Endothelial cell of umbilical vein (primary cell): ENCODE results near the gene SERPIND1.

ENCODE experiments used
- JUN ChIP-seq: IDR thresholded peaks from 2 replicates; pipeline ENCODE4 v1.6.1; 2011; ENCODE audit warnings: borderline replicate concordance, low read depth; ENCODE audit not compliant: insufficient read length, insufficient read depth
- MYC ChIP-seq: IDR thresholded peaks from one replicate; pipeline ENCODE4 v1.6.1; 2011; ENCODE audit warnings: mild to moderate bottlenecking, low read depth, low read length
- POLR2A ChIP-seq: IDR thresholded peaks from 2 replicates; pipeline ENCODE4 v1.6.1; 2012; ENCODE audit warnings: low read depth, mild to moderate bottlenecking, control low read depth, low read length
- POLR2AphosphoS5 ChIP-seq: IDR thresholded peaks from 2 replicates; pipeline ENCODE4 v1.6.1; 2012; ENCODE audit warnings: low read depth, mild to moderate bottlenecking, control low read depth, low read length, moderate library complexity; ENCODE audit not compliant: insufficient read depth
- TF ChIP-seq, protein P1 (sequence below), 2 donors: IDR thresholded peaks; 1 replicate in 1 of 2; 2 replicates in 1 of 2; pipeline ENCODE4 v1.5.1; 2011; ENCODE audit warnings: low read length in 2 of 2, mild to moderate bottlenecking in 2 of 2, moderate library complexity in 2 of 2, control low read depth in 1 of 2, inconsistent platforms in 1 of 2, low read depth in 1 of 2; ENCODE audit not compliant: insufficient read depth in 1 of 2; ENCODE audit errors: extremely low read depth in 1 of 2
- TF ChIP-seq, protein P2 (sequence below): IDR thresholded peaks from 2 replicates; pipeline ENCODE4 v1.6.1; 2011; ENCODE audit not compliant: insufficient read depth, insufficient read length

DNA sequence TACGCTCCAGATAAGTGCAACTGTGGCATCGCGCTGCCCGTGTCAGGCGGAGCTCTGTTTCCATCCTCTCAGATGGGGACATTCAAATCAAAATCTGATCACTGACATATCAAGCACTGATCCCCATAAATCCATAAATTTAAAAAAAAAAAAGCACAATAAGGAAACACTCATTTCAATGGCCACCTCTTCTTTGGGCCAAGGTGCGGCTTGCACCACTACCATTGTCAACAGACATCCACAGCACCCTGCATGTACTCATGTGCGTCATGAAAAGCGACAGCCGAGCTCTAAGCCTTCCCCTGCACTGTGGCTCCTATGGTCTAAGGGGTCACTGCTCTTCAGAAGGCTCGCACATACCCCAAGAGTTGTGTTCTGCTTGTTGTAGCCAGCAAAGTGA lies 26.7 kb upstream of the SERPIND1 start:
- TF ChIP-seq, protein P1, sequence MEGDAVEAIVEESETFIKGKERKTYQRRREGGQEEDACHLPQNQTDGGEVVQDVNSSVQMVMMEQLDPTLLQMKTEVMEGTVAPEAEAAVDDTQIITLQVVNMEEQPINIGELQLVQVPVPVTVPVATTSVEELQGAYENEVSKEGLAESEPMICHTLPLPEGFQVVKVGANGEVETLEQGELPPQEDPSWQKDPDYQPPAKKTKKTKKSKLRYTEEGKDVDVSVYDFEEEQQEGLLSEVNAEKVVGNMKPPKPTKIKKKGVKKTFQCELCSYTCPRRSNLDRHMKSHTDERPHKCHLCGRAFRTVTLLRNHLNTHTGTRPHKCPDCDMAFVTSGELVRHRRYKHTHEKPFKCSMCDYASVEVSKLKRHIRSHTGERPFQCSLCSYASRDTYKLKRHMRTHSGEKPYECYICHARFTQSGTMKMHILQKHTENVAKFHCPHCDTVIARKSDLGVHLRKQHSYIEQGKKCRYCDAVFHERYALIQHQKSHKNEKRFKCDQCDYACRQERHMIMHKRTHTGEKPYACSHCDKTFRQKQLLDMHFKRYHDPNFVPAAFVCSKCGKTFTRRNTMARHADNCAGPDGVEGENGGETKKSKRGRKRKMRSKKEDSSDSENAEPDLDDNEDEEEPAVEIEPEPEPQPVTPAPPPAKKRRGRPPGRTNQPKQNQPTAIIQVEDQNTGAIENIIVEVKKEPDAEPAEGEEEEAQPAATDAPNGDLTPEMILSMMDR (IDR thresholded peaks at IDR 0.05; ENCODE audit: extremely low read depth in 1 of 2, insufficient read depth in 1 of 2, low read depth in 1 of 2, low read length in 2 of 2), result no peak
- TF ChIP-seq POLR2A (no peak), POLR2AphosphoS5 (no peak), JUN (no peak), MYC (no peak)
- TF ChIP-seq, protein P2, sequence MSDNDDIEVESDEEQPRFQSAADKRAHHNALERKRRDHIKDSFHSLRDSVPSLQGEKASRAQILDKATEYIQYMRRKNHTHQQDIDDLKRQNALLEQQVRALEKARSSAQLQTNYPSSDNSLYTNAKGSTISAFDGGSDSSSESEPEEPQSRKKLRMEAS, result no peak
